ENCODE data around the gene SGPL1.
"Not testable (repeated sequence)": the region's sequence is repeated elsewhere in the genome, so short reads cannot be mapped to it uniquely, and the experiment has no call there.

SGPL1 gene

GRCh38 chr10:70815504-70816219, at the start of gene SGPL1:
SGPL1 (plus strand) TSS chr10:70815948; CDS start chr10:70816854, 906 bp downstream.
- DNase-seq = peak; percentile 81

DNA sequence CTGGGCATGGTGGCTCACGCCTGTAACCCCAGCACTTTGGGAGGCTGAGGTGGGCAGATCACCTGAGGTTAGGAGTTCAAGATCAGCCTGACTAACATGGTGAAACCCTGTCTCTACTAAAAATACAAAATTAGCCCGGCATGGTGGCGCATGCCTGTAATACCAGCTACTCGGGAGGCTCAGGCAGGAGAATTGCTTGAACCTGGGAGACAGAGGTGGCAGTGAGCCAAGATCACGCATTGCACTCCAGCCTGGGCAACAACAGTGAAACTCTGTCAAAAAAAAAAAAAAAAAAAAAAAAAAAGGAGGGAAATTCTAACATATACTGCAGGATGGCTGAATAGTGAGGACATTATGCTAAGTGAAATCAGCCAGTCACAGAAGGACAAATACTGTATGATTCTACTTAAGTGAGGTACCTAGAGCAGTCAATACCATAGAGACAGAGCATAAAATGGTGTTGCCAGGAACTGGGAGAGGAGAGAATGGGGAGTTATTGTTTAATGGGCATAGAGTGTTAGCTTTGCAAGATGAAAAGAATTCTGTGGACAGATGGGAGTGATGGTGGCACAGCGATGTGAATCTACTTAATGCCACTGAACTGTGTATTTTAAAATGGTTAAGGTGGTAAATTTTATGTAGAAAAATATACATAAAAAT, 47.6 kb upstream of the SGPL1 start:
- DNase-seq = not testable (repeated sequence)

DNA sequence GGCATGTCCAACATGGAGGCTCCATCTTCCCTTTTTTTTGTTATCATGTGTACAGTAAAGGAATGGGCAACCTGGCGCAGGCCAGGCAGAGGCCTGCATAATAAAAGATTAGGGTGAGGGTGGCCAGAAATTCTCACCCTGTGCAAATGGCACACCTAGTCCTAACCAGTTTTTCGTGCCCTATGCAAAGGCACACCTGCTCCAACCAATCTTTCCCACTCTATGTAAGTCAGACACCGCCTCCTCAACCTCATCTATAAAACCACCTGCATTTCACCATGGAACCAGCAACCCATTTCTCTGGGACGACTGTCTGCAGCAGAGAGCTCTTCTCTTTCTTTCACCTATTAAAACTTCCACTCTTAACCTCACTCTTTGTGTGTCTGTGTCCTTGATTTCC, 46.6 kb upstream of the SGPL1 start:
- no peak for DNase-seq

GRCh38 chr10:70770001-70770400, 45.7 kb upstream of the SGPL1 start:
- DNase-seq = no peak

GRCh38 chr10:70770516-70770915, 45.2 kb upstream of the SGPL1 start:
- not testable (repeated sequence) for DNase-seq

- no peak for DNase-seq
Measured at GRCh38 chr10:70771311-70772194, 44.2 kb upstream of the SGPL1 start.

DNA sequence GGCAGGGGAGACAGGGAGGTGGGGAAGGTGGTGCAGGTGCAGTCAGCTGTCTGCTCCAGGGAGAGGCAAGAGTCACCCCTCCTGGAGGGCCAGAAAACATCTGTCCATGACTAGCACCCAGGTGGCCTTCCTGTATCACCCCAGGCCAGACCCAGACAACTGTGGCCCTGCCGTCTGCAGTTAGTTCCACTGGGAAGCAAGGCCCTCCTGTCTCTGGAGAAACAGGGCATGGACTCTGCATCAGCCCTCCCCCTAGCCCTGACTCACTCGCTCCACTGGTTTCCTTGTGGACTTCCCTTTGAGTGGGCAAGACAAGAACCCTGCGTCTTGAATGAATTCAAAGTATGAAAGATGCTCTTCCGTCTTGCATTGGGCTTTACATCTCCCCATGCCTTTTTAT, 43.1 kb upstream of the SGPL1 start:
- DNase-seq = no peak

GRCh38 chr10:70773461-70773860, 42.3 kb upstream of the SGPL1 start:
- DNase-seq = no peak

DNA sequence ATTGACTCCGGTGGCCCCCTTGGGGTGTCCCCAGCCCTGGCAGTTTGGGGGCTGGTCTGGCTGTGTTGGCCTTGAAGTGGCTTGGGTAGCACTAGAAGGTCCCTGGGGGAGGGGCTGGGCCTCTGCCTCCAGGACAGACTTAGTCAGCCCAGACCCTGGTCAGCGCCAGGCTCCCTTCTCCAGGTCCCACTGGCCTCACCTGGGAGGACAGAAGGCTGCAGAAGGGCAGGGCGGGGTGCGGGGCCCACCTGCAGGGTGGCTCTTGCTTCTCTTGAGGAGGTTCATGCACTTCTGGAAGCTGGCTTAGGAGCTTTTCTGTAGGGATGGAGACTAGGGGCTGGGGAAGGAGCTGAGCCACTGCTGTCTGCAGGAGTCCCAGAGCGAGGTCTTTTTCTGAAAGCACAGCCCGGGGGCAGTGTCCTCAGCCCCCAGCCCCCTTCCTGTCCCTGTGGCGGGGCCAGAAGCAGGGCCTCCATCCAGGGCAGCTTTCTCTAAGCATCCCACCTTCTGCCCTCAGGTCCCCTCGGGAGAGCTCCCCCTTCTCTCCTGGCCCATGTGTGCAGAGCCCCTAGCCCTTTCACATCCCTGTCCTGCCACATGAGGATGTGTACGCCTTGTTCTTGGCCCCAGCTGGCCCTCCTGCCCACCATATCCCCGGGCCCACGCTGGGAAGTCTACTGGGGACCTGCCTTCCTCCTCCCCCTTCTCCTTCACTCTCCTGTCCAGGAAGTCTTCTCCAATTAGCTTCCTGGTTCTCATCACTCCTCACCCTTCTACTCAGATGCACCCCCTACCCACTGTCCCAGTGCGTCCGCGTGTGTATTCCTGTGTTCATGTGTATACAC, 41.6 kb upstream of the SGPL1 start:
- DNase-seq = no peak

DNA sequence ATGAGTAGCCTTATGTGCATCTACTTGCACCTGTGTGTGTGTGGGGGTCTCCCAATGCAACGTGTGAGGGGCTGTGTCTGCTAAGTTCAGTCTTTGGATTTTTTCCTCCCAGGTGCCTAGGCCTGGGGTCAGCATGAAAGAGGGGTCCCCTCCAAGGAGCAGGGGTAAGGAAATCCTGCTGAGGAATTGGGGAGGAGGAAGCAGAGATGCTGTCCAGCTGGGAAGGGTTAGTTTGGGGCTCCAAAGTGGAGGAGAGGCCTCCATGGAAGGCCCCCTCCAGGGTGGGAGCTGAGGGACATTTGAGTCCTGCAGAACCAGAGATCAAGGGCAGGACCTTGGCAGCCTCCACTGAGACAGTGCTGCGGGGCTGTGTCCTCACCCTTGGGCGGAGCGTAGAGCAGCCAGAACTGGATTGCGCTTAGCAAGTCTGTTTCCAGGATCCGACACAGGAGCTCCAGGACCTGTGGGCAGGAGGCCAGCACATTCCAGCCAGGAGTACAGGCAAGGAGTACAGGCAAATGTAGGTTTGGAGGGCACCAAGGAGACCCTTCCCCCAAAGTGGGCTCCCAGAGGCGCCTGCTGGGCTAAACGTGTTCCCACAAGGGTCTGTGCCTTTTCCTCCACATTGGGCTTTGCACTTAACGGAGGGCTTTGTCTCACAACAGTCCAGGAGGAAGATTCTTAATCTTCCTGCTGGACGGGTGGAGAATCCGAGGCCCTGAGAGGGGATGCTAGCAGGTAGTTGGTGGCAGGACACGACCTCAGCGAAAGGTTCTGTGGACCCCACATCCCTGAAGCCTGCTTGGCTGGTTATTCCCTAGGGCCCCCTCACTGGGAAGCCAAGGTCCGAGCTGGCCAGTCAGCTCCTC, 40.7 kb upstream of the SGPL1 start:
- no peak for DNase-seq

DNA sequence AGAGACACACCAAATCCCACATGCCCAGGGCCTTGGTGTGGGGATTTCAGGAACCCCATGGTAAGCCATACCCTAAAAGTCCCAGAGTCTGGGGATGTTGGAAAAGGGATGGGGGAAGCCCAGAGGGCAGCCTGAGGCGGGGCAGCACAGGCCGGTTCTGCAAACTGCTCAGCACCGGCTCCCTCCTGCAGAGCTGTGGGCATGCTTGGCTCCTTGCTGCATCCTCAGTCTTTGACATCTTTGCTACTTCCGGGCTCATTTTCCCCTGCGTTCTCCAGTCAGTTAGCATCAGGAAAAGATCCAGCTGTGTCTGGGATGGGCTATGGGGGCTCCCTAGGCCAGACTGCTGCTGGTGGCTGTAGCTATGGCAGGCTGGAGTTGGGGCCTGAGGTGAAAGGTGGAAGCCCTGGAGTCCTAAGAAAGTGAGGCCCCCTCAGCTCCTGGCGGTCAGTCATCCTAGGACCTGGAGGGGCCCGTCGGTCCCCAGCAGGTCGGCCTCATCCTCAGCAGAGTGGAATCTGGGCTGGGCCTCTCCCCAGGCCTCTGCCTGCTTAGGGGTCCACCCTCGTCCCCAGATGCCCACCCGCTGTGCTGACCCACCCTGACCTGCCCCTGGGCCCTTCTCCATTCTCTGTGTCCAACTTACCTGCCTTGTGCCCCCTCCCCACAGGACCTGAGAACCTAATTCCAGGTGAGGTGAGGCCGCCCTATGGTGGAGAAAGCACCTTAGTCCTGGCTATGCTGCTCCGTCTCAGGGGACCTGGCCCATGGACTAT, 39.9 kb upstream of the SGPL1 start:
- no peak for DNase-seq

- no peak for DNase-seq
Measured at GRCh38 chr10:70776455-70777005, 39.2 kb upstream of the SGPL1 start.

DNA sequence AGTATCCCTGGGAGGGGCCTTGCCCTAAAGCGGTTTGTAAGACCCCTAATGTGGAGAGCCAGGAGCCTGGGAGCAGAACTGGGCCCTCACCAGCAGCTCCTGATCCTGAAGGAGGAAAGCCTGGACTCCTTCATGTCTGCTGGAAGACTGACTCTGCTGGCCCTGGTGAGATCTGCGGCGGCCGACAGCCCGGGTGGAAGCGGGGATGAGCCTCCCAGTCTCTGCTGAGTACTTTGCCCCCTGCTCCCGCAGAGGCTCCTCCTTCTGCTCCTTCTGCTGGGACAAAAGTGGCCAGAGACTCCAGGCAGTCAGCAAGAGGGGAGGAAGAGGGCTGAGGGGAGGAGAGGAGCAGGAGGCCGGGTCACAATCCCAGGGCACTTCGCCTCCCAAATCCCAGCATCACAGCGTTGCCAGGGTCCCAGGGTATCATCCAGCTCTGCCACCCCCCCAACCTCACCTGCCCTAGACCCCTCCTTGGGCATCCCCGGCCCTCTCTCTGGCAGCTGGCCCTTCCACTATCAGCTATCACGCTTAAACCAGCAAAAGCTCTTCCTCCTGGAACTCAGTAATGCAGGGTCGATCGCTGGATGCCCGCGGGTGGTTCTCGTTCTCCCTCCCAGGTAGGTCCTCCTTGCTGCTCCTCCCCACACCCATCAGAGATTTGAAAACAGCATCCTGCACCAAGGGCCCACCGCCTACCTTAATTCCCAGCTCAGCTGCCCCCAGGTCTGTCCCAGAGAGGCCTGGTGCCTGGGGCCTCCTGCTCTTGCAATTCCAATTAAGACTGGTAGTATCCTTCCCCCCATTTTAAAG, 38.5 kb upstream of the SGPL1 start:
- DNase-seq = no peak

- no peak for DNase-seq
Measured at GRCh38 chr10:70778267-70778924, 37.4 kb upstream of the SGPL1 start.

DNA sequence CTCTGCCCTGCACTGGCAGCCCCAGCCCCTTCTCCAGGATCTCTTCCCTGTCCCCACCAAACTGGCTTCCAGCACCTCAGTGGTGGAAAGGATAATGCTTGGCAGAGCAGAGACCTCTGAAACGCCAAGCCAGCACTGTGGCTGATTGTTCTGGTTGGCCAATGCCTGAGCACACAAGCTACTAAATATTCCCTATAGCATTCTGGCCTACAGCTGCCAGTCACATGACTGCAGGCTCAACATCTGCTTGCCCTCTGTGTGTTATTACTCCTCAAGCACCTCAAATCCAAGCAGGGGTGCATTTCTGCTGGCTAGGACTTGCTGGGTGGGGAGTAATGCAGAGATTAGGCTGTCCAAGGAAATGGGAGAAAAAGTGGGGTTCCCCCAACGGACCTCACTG, 36.7 kb upstream of the SGPL1 start:
- DNase-seq = no peak

GRCh38 chr10:70779511-70780369, 36.0 kb upstream of the SGPL1 start:
- no peak for DNase-seq

DNA sequence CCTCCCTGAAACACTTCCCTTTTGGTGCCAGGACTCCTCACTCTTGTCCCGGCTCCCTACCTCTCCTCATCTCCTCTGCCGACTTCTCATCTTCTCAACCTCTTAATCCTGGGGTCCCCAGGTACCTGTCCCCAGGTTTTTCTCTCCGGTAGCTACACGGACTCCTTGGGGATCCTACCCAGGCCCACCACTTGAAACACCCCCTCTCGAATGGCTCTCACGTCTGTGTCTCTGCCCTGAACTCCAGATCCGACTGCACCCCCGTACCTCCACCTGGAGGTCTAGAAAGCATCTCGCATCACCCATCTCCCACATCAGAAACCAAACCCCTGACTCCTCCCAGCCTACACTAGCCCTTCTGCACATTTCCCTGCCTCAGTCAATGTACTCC, 35.4 kb upstream of the SGPL1 start:
- DNase-seq = no peak

- no peak for DNase-seq
Measured at GRCh38 chr10:70780772-70781171, 35.0 kb upstream of the SGPL1 start.

Data from NCI-H226 (cell line).